ENCODE measurements around the gene MED13L. TPM values are rescaled to one million over a fixed set of nuclear protein-coding genes. Genes with fewer than 3 reads are reported as not detected.

The MED13L gene
- total and polyA plus RNA-seq, 2 of the 8 experiments (the other 6 are each of a cell fraction or from before 2014, with no cell fraction given): 15.9 to 51.7 TPM

DNA sequence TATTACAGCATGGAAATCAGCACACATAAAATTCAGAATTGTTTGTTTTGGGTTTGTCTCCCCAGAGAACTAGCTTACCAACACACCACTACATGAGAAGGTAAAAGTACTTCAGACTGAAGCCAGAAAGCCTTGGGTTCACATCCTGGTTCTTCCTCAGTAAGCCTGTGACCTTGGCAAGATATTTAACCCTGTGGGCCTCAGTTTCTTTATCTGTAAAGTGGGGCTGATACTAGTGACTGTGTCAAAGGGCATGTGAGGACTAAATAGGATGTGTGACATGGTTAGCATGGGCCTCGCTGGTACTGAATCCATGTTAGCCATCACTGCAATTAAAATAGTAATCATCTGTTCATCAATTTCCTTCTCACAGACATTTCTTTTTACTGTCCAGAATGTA, 366.1 kb downstream of the MED13L start:
- Histone ChIP-seq H3K14ac (ENCODE audit: insufficient read length) (no peak overlapping the region), H4K8ac (ENCODE audit: extremely low read depth, insufficient read depth, low read length) (no peak overlapping the region), H3K56ac (replicated peaks; ENCODE audit: insufficient read length, low read depth, low read length) (no peak overlapping the region), H3K4ac (replicated peaks; ENCODE audit: insufficient read length, low read depth, low read length) (no peak overlapping the region), H2BK15ac (ENCODE audit: low read length) (no peak overlapping the region), H2BK20ac (ENCODE audit: low read length) (no peak overlapping the region), H3K9ac (replicated peaks in 1 of 4; ENCODE audit: extremely low read depth in 1 of 4, low read depth in 3 of 4, low read length in 3 of 4) (no peak overlapping the region), H4K20me1 (replicated peaks in 1 of 2; ENCODE audit: control insufficient read depth in 1 of 2, insufficient read depth in 2 of 2, low read length in 2 of 2) (no peaks in the 10 kb centered on the region), H3K27ac (ENCODE audit: low read depth, low read length) (no peak overlapping the region), H3K36me3 (ENCODE audit: control insufficient read depth in 2 of 4, insufficient read depth in 4 of 4, low read length in 3 of 4) (no peaks in the 10 kb centered on the region), H2BK120ac (replicated peaks; ENCODE audit: low read depth, low read length) (no peak overlapping the region), H3K23me2 (ENCODE audit: low read depth, low read length) (no peaks in the 10 kb centered on the region), H2AK5ac (ENCODE audit: low read depth, low read length) (no peak overlapping the region), H3K23ac (ENCODE audit: insufficient read length) (no peak overlapping the region), H2BK12ac (ENCODE audit: low read depth, low read length) (no peak overlapping the region), H3K9me3 (ENCODE audit: insufficient read depth in 2 of 2, low read depth in 1 of 2, low read length in 1 of 2) (no peaks in the 10 kb centered on the region), H3K79me1 (ENCODE audit: low read depth, low read length) (no peaks in the 10 kb centered on the region), H3K4me1 (replicated peaks in 1 of 4; ENCODE audit: control insufficient read depth in 3 of 4, insufficient read depth in 4 of 4, low read length in 3 of 4) (no peaks in the 10 kb centered on the region), H3K79me2 (ENCODE audit: control insufficient read depth in 1 of 2, insufficient read depth in 2 of 2, low read length in 2 of 2) (no peaks in the 10 kb centered on the region), H2AFZ (ENCODE audit: low read length) (no peak overlapping the region), H3K18ac (ENCODE audit: extremely low read depth, low read length) (no peak overlapping the region), H3K27me3 (replicated peaks in 1 of 4; ENCODE audit: control insufficient read depth in 3 of 4, extremely low read depth in 1 of 4, insufficient read depth in 3 of 4, low read length in 3 of 4) (no peaks in the 10 kb centered on the region), H4K91ac (replicated peaks; ENCODE audit: insufficient read length, low read length) (no peak overlapping the region), H3K4me3 (ENCODE audit: extremely low read depth in 1 of 4, insufficient read depth in 2 of 4, low read depth in 3 of 4, low read length in 4 of 4) (no peak overlapping the region), H4K5ac (ENCODE audit: insufficient read length, low read depth, low read length) (no peak overlapping the region), H3K4me2 (ENCODE audit: insufficient read depth in 1 of 2, low read depth in 2 of 2, low read length in 2 of 2) (no peak overlapping the region), H2BK5ac (ENCODE audit: low read depth, low read length) (no peak overlapping the region)
- FAIRE-seq: no peak
- ChIA-PET CTCF (ENCODE audit: partially characterized antibody) (interaction anchor here (0.9 to 2.9 kb wide), 2 partner anchors 16 to 44 kb away, joined by 5 to 13 read pairs; no protein-coding TSS in a partner anchor), POLR2A (ENCODE audit: partially characterized antibody) (no interaction called here)
- no peak for TF ChIP-seq POLR2A (IDR thresholded peaks at IDR 0.05; ENCODE audit: control extremely low read depth in 1 of 2, low read depth in 2 of 2, low read length in 2 of 2)
- WGBS, 2 experiments (ENCODE audit: extremely low coverage in 1 of 2, insufficient coverage in 1 of 2, insufficient read length in 1 of 2, insufficient replicate concordance in 2 of 2, low coverage in 1 of 2, low lambda C conversion rate in 2 of 2, missing lambda C conversion rate in 1 of 2): 94% methylated on average over 1 of the region's 1 CpG; no CpG with 5 or more reads in 1 of the 2 experiments
- DNase-seq (ENCODE audit: low read depth in 1 of 2, low spot score in 2 of 2): no peak
